A673 (cell line): ENCODE results near the gene EPB41L4A. TPM values are rescaled to one million over a fixed set of nuclear protein-coding genes. Genes with fewer than 3 reads are reported as not detected.

ENCODE experiments used
- BruUV-seq: library from RNA; stranded (reverse); fragments of 400-500 nt; replicated peaks from 2 replicates; lab custom pipeline; 2021; lab: Mats Ljungman, UMichigan
- CTCF ChIA-PET: fragments of 300-600 bp; sonication (Branson Sonifier 250); formaldehyde crosslinking; loops from one replicate; lab custom pipeline; 2022; ENCODE audit warnings: antibody characterized with exemption; lab: Charles Lee
- POLR2A ChIA-PET: fragments of 300-600 bp; sonication (Branson Sonifier 250); formaldehyde crosslinking; loops from one replicate; lab custom pipeline; 2022; ENCODE audit warnings: antibody characterized with exemption; ENCODE audit not compliant: low non-redundant PET; lab: Charles Lee
- DNase-seq: peaks from one replicate; pipeline ENCODE4 v3.0.0-alpha.2; 2015; ENCODE audit warnings: low spot score
- H3K27ac ChIP-seq: fragments of 200-600 bp; sonication (generic); 2 replicates; pipeline ENCODE4 v1.5.1; 2016; ENCODE audit warnings: mixed run types, low read depth, mild to moderate bottlenecking, mixed read lengths, antibody characterized with exemption, low read length; ENCODE audit not compliant: poor library complexity, severe bottlenecking
- H3K27me3 ChIP-seq: fragments of 200-600 bp; sonication (generic); replicated peaks from 2 replicates; pipeline ENCODE4 v1.6.1; 2017; ENCODE audit warnings: mixed run types, low read depth, mild to moderate bottlenecking, mixed read lengths, antibody characterized with exemption, low read length; ENCODE audit not compliant: insufficient read depth, poor library complexity
- H3K36me3 ChIP-seq: fragments of 200-600 bp; sonication (generic); 2 replicates; pipeline ENCODE4 v1.6.1; 2016; ENCODE audit warnings: mixed run types, mild to moderate bottlenecking, mixed read lengths, antibody characterized with exemption, low read length; ENCODE audit not compliant: insufficient read depth, poor library complexity, severe bottlenecking
- H3K4me1 ChIP-seq: fragments of 200-600 bp; sonication (generic); 2 replicates; pipeline ENCODE4 v1.6.1; 2017; ENCODE audit warnings: mixed run types, mild to moderate bottlenecking, mixed read lengths, antibody characterized with exemption, low read length; ENCODE audit not compliant: insufficient read depth, poor library complexity, severe bottlenecking
- H3K4me3 ChIP-seq: fragments of 200-600 bp; sonication (generic); 2 replicates; pipeline ENCODE4 v1.5.1; 2016; ENCODE audit warnings: low read depth, mixed run types, mild to moderate bottlenecking, mixed read lengths, low read length; ENCODE audit not compliant: poor library complexity, severe bottlenecking
- H3K9me3 ChIP-seq: fragments of 200-600 bp; sonication (generic); 2 replicates; pipeline ENCODE4 v1.6.1; 2016; ENCODE audit warnings: mixed run types, low read depth, mild to moderate bottlenecking, mixed read lengths, antibody characterized with exemption, low read length; ENCODE audit not compliant: poor library complexity, severe bottlenecking
- CTCF ChIP-seq: fragments of 300-800, 200-600 bp; sonication (generic); conservative IDR thresholded peaks from 2 replicates; pipeline ENCODE4 v1.5.1; 2017; ENCODE audit warnings: low read depth, mild to moderate bottlenecking, antibody characterized with exemption, low read length, moderate library complexity, mixed read lengths
- EZH2 ChIP-seq: fragments of 200-600 bp; sonication (generic); IDR thresholded peaks from 2 replicates; pipeline ENCODE4 v1.6.1; 2017; ENCODE audit warnings: borderline replicate concordance, low read depth, mild to moderate bottlenecking, mixed read lengths, antibody characterized with exemption, low read length; ENCODE audit not compliant: poor library complexity, severe bottlenecking
- intact Hi-C: fragments of 100-400 bp; cut with micrococcal nuclease; formaldehyde crosslinking; loops from one replicate; pipeline ENCODE4 v1.10.0; 2022; ENCODE audit not compliant: unreplicated experiment
- total RNA-seq: library from RNA; stranded (reverse); gene quantifications from 2 replicates; pipeline ENCODE4 v1.2.3, GENCODE V29; 2021

The EPB41L4A gene
- total RNA-seq, 1 experiment from 2014 or later: not detected

- no peaks in the 10 kb centered on the region for H3K4me1 ChIP-seq
- ChIA-PET CTCF (no interaction called here), POLR2A (no interaction called here)
- H3K27me3 ChIP-seq: peaks cover 17% of the 10 kb centered on the region
- H3K36me3 ChIP-seq: no peaks in the 10 kb centered on the region
- H3K9me3 ChIP-seq: no peaks in the 10 kb centered on the region
- no peak for DNase-seq
- no peak overlapping the region for H3K4me3 ChIP-seq
- intact Hi-C loops: no loop called here
- BruUV-seq: no TSS peak
- TF ChIP-seq CTCF: no peak
- H3K27ac ChIP-seq: no peak overlapping the region
These were observed 299.1 kb downstream of the EPB41L4A start for GRCh38 chr5:112119969-112120368.

- intact Hi-C loops: no loop called here
- H3K9me3 ChIP-seq: no peaks in the 10 kb centered on the region
- no peak overlapping the region for H3K4me3 ChIP-seq
- H3K27ac ChIP-seq: no peak overlapping the region
- BruUV-seq: no TSS peak
- TF ChIP-seq CTCF (no peak), EZH2 (no peak)
- no peak for DNase-seq
- H3K36me3 ChIP-seq: no peaks in the 10 kb centered on the region
- ChIA-PET CTCF (no interaction called here), POLR2A (no interaction called here)
- H3K27me3 ChIP-seq: peaks cover 17% of the 10 kb centered on the region
- no peaks in the 10 kb centered on the region for H3K4me1 ChIP-seq
These were observed 299.6 kb downstream of the EPB41L4A start for GRCh38 chr5:112119508-112119907.

- no peak for DNase-seq
- H3K9me3 ChIP-seq: no peaks in the 10 kb centered on the region
- BruUV-seq: no TSS peak
- no peak overlapping the region for H3K4me3 ChIP-seq
- no peaks in the 10 kb centered on the region for H3K36me3 ChIP-seq
- H3K27me3 ChIP-seq: peaks cover 10% of the 10 kb centered on the region
- TF ChIP-seq EZH2 (no peak), CTCF (no peak)
- no peaks in the 10 kb centered on the region for H3K4me1 ChIP-seq
- ChIA-PET POLR2A (no interaction called here), CTCF (no interaction called here)
- intact Hi-C loops: no loop called here
- H3K27ac ChIP-seq: no peak overlapping the region
These were observed 301.5 kb downstream of the EPB41L4A start for GRCh38 chr5:112117551-112117950.
